Measurements from ENCODE around the gene NCOA1.
"Not testable (repeated sequence)": the region's sequence is repeated elsewhere in the genome, so short reads cannot be mapped to it uniquely, and the experiment has no call there.

Gene NCOA1

GRCh38 chr2:24792542-24792873 is 301.5 kb downstream of the NCOA1 start:
- DNase-seq (ENCODE audit: low read depth in 3 of 3), result no peak

GRCh38 chr2:24792874-24793760 is 302.1 kb downstream of the NCOA1 start, which contains the start of the genes CENPO and PTRHD1:
CENPO (plus strand) TSS chr2:24793425; CDS start chr2:24793920, 495 bp downstream.
PTRHD1 (minus strand) TSS chr2:24793391; CDS start chr2:24793377, 14 bp downstream.
- peak; percentile 86 to 94 (median 91) for DNase-seq (ENCODE audit: low read depth in 3 of 3)

- no peak for DNase-seq (ENCODE audit: low read depth in 3 of 3)
Observed at GRCh38 chr2:24793761-24794435, 302.8 kb downstream of the NCOA1 start.

- no peak for DNase-seq (ENCODE audit: low read depth in 3 of 3)
Observed at GRCh38 chr2:24797644-24798043, 306.6 kb downstream of the NCOA1 start.

GRCh38 chr2:24800487-24800886 is 309.4 kb downstream of the NCOA1 start:
- not testable (repeated sequence) for DNase-seq (ENCODE audit: low read depth in 3 of 3)

GRCh38 chr2:24805811-24806660 is 315.0 kb downstream of the NCOA1 start:
- DNase-seq (ENCODE audit: low read depth in 3 of 3), result not testable (repeated sequence)

- no peak for DNase-seq (ENCODE audit: low read depth in 3 of 3)
Observed at GRCh38 chr2:24806661-24807036, 315.6 kb downstream of the NCOA1 start.

GRCh38 chr2:24809316-24810007 is 318.4 kb downstream of the NCOA1 start:
- no peak for DNase-seq (ENCODE audit: low read depth in 3 of 3)

GRCh38 chr2:24813691-24814137 is 322.7 kb downstream of the NCOA1 start:
- DNase-seq (ENCODE audit: low read depth in 3 of 3), result no peak

GRCh38 chr2:24814516-24814915 is 323.5 kb downstream of the NCOA1 start:
- DNase-seq (ENCODE audit: low read depth in 3 of 3), result no peak

- no peak for DNase-seq (ENCODE audit: low read depth in 3 of 3)
Observed at GRCh38 chr2:24815171-24815570, 324.1 kb downstream of the NCOA1 start.

- DNase-seq (ENCODE audit: low read depth in 3 of 3), result no peak
Observed at GRCh38 chr2:24816404-24816803, 325.4 kb downstream of the NCOA1 start.

- DNase-seq (ENCODE audit: low read depth in 3 of 3), result no peak
Observed at GRCh38 chr2:24816884-24817283, 325.8 kb downstream of the NCOA1 start.

GRCh38 chr2:24818721-24819167 is 327.7 kb downstream of the NCOA1 start:
- DNase-seq (ENCODE audit: low read depth in 3 of 3), result no peak

- no peak for DNase-seq (ENCODE audit: low read depth in 3 of 3)
Observed at GRCh38 chr2:24819442-24820174, 328.6 kb downstream of the NCOA1 start.

- no peak for DNase-seq (ENCODE audit: low read depth in 3 of 3)
Observed at GRCh38 chr2:24820175-24820513, 329.1 kb downstream of the NCOA1 start.

All from stimulated activated CD4-positive, alpha-beta T cell treated with anti-CD3 and anti-CD28 coated beads, TNF-alpha, amount 100 ng/mL, for 48 hours (primary cell).